ENCODE results near the gene ARPP21.

DNA sequence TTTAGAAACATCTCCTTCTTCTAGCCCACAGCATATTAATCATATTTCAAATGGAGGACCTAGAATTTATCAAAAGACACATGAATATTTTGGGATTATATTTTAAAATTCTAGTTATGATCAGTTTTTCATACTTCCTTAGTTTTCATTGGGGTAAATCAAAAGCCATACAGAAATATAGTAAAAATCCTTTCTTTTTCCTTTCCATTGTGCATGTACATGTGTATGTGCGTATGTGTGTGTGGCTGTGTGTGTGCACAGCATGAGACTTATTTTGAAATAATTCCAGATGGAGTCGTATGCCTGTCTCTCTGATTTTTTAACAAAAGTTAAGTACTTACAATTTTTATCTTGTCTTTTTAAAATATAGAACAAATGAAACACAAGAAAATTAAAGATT is 94.5 kb downstream of the ARPP21 start:
- TF ChIP-seq GATA3 (IDR thresholded peaks at IDR 0.05; ENCODE audit: low read depth, low read length), result no peak
- no peak for TF ChIP-seq GATA2 (IDR thresholded peaks at IDR 0.05; ENCODE audit: low read depth, low read length)
